ENCODE results near the gene TBK1.

GRCh38 chr12:64469455-64470142, 17.7 kb downstream of the TBK1 start:
- TF ChIP-seq EP300 (conservative IDR thresholded peaks at IDR 0.05; ENCODE audit: poor library complexity, severe bottlenecking) (no peak), CTCF (IDR thresholded peaks at IDR 0.05; ENCODE audit: poor library complexity, severe bottlenecking) (no peak), SMC3 (conservative IDR thresholded peaks at IDR 0.05; ENCODE audit: poor library complexity) (no peak), EZH2 (IDR thresholded peaks at IDR 0.05; ENCODE audit: borderline replicate concordance, insufficient read depth, low read length, poor library complexity, severe bottlenecking) (no peak)
